Fibroblast of pulmonary artery (primary cell): Measurements from ENCODE around the gene C6orf163.

ENCODE experiments used
- DNase-seq: peaks from one replicate; pipeline ENCODE4 v3.0.0-alpha.2; 2010; ENCODE audit warnings: low read depth
- H3K4me3 ChIP-seq: replicated peaks from 2 replicates; pipeline ENCODE4 v1.5.1; 2011; ENCODE audit warnings: low read depth, mild to moderate bottlenecking, control low read depth, low read length, moderate library complexity
- TF ChIP-seq, protein P1 (sequence below): IDR thresholded peaks from 2 replicates; pipeline ENCODE4 v1.5.1; 2011; ENCODE audit warnings: mild to moderate bottlenecking, control low read depth, low read length, inconsistent platforms; ENCODE audit errors: missing control alignments

The C6orf163 gene

DNA sequence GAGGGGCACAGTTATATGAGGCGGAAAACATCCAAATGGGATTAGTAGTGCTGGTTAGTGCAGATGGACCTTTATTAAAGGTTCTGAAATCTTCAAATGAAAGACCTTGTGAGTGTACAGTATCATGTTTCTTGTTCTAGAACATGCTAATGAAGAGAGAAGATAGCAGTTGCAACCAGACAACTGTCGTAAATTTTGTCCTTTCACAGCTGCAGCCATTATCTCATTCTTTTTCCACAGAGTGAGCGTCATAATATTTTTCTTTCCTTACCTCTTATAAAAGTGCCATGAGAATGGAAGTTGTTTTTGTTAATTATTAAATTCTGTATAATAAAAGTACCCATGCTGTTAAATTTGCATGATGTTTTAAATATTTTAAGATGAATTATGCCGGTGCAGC is 4.4 kb upstream of the C6orf163 start:
- TF ChIP-seq, protein P1, sequence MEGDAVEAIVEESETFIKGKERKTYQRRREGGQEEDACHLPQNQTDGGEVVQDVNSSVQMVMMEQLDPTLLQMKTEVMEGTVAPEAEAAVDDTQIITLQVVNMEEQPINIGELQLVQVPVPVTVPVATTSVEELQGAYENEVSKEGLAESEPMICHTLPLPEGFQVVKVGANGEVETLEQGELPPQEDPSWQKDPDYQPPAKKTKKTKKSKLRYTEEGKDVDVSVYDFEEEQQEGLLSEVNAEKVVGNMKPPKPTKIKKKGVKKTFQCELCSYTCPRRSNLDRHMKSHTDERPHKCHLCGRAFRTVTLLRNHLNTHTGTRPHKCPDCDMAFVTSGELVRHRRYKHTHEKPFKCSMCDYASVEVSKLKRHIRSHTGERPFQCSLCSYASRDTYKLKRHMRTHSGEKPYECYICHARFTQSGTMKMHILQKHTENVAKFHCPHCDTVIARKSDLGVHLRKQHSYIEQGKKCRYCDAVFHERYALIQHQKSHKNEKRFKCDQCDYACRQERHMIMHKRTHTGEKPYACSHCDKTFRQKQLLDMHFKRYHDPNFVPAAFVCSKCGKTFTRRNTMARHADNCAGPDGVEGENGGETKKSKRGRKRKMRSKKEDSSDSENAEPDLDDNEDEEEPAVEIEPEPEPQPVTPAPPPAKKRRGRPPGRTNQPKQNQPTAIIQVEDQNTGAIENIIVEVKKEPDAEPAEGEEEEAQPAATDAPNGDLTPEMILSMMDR: no peak
- no peak for DNase-seq
- H3K4me3 ChIP-seq: no peak overlapping the region

DNA sequence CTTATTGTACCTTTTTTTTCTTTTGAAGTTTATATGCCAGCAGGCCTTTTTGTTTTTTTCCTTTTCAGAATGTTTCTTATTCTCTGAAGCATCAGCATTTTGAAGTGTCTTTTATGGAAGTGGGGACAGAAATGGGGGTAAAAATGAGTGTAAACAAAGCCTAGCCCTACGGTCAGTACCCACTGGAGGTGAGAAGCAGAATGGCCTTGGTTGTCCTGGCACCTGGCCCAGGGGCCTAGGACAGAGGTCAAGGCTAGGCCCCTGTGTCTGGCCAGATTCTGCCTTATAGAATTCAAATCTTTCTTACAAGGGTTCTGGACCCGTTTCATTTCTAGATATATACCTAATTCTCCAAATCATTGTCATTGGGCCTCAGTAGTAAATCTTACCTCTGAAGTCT is 3.5 kb upstream of the C6orf163 start:
- TF ChIP-seq, protein P1: no peak
- H3K4me3 ChIP-seq: no peak overlapping the region
- DNase-seq: no peak

GRCh38 chr6:87341899-87342298 is 2.7 kb upstream of the C6orf163 start:
- TF ChIP-seq, protein P1: no peak
- no peak for DNase-seq

GRCh38 chr6:87342829-87343228 is 1.8 kb upstream of the C6orf163 start:
- no peak for DNase-seq
- no peak overlapping the region for H3K4me3 ChIP-seq
- TF ChIP-seq, protein P1: no peak

More at GRCh38 chr6:87341899-87342298, 2.7 kb upstream of the C6orf163 start:
- no peak overlapping the region for H3K4me3 ChIP-seq

GRCh38 chr6:87346700-87347099 is 2.1 kb downstream of the C6orf163 start:
- TF ChIP-seq, protein P1: no peak
- H3K4me3 ChIP-seq: no peak overlapping the region
- no peak for DNase-seq

DNA sequence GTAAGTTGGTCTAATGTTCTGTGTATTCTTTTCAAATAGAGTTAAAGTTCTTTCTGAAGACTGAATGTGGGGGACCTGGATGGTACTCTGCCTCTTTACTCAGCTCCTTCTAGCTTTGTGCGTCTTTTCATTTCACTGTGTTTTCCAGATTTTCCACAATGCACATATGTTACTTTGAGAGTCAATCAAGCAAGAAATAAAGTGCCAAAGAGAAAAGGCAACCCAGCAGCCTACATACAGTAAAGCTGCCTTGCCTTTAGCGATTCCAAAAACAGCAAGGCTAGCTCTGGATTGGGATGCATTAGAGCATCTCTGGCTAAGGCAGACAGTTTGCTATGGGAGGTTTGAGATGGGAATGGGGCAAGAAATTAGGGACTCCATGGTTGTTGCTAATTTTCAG is 5.3 kb downstream of the C6orf163 start:
- H3K4me3 ChIP-seq: no peak overlapping the region
- no peak for DNase-seq
- TF ChIP-seq, protein P1: no peak

- no peak overlapping the region for H3K4me3 ChIP-seq
- TF ChIP-seq, protein P1: no peak
- no peak for DNase-seq
Observed at GRCh38 chr6:87350516-87350915, 5.9 kb downstream of the C6orf163 start.
